HS-27A (cell line): Measurements from ENCODE around the gene DTNB.
A peak's percentile ranks its signal among the peaks of the same experiment; 100 is the strongest.
"Not testable (repeated sequence)": the region's sequence is repeated elsewhere in the genome, so short reads cannot be mapped to it uniquely, and the experiment has no call there.

Experiments used
- DNase-seq: peaks from one replicate; pipeline ENCODE4 v3.0.0-alpha.2; 2012; ENCODE audit warnings: low read depth, missing footprints

DTNB gene

DNA sequence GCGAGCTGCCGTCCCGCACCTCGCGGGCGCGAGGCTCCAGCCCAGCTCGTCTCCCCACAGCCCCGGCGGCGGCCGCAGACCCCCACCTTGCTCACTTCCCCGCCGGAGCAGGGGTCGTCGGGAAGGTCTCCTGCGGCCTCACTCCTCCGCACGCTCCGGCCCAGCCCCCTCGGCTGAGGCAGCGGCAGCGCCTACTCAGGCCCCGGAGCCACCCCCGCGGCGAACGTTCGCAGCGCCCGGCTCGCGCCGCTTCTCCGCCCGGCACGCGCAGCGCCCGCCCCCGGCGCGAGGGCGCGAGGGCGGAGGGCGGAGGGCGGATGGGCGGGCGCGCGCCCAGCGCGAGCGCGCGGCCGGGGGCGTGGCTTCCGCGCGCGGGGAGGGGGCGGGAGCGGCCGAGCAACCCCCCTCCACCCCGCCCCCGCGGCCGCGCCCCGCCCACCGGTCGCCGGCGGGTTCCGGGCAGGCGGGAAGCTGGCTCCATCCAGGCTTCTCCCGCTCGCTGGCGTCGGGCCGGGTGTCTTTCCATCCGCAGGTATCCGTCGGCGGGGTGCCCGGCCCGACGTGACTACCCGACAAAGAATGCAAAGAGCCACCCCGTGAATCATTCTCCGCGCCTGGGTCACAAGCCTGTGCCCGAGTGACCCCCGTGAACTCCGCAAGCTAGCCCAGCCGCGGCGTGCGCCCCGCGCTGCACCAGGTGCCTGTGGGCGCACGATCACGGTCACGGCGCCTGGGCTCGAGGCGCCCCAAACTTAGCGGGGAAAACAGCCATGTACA is at the start of gene DTNB:
TSS of gene DTNB (minus strand) at position 278 of the 777 bp plus-strand sequence. CDS start 20,917 bp downstream, outside the sequence.
- no peak for DNase-seq

DNA sequence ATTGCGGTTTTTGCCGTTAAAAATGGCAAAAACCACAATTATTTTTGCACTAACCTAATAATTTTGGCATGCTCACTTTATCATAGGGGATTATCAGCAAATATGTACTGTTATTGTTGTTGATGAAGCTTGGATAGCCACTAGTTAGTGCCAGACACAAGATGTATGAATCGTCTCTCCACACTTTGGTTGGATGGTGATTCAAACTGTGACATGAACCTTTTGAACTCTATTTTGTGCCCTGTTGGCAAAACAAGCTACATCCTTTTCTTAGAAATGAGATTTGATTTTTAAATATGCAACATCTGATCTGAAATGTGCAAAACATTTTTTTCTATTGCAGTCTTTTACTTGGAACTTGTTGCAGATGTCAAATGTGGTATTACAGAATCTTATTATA is 48.8 kb upstream of the DTNB start:
- no peak for DNase-seq

DNA sequence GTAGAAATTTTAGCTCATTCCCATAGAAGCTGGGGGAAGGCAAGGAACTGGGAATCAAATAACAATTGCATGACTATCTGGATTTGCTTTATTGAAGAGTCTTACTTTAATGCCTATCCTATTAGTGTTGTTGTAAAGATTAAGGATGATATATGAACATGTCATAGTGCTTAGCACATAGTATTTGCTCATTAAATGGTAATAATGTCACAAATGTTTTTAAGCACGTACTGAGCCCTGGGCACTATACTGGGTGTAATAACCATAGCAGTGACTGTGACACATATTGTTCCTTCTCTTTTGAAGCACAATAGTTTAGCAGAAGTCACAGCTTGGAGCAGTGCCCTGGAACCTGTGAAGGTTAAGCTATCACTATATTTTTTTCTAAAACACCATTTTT is 47.2 kb upstream of the DTNB start:
- DNase-seq, result no peak

DNA sequence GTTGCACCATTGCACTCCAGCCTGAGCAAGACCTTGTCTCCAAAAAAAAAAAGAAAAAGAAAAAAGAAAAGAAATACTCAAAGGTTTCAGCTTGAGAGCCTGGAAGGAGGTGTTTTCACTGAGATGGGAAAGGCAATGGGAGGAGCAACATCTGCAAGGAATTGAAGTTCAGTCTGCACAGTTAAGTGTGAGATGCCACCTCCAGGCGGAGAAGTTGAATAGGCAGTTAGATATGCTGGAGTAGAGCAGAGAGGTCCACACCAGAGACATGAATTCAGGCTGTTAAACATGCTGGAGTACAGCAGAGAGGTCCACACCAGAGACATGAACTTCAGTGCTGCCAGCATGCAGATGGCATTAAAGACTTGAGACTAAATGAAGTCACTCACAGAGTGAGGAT is 41.4 kb upstream of the DTNB start:
- no peak for DNase-seq

DNA sequence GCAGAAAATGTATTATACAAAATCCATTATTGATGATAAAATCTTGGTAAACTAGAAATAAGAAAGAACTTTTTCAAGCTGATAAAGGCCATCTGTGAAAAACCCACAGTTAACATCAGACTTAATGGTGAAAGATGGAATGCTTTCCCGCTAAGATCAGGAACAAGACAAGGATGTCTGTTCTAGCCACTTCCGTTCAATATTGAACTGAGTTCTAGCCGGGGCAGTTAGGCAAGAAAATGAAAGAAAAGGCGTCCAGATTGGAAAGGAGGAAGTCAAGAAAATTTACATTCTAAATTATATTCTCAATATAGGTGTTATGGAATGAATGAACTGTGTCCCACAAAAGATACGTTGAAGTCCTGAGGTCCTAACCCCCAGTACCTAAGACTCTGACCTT is 39.1 kb upstream of the DTNB start:
- no peak for DNase-seq

DNA sequence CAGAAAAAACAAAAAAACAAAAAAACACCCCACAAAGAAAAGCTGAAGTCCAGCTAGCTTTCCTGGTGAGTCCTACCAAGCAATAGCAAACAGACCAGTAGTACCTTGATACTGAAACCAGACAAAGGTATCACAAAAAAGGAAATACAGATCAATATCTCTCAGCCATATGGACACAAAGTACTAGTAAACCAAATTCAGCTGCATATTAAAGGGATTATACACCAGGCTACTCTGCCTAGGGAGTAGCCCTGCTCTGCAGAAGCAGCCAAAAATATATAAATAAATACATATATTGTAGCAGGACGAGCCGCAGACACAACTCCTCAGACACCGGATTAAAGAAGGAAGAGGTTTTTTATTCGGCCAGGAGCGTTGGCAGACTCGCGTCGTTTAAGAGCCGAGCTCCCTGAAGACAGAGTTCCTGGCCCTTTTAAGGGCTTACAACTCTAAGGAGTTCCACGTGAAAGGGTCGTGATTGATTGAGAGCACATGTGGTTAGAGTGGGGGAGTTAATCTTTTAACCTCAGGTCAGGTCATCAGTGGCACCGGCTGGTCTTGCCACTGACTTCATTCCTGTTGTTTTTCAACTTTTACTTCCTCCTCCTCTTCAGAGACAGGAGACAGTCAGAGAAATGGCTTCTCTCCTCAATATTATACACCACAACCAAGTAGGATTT is 38.4 kb upstream of the DTNB start:
- DNase-seq, result no peak

DNA sequence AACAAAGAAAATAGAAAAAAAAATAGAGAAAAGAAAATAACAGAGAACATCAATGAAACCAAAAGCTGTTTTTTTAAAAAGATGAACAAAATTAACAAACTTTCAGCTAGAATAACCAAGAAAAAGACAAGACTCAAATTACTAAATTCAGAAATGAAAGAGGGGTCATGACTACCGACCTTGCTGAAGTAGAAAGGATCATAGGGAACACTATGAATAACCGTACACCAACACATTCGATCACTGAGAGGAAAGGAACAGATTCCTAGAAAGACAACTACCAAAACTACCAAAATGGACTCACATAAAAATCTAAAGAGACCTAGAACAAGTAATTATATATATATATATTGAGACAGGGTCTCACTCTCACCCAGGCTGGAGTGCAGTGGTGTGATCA is 37.4 kb upstream of the DTNB start:
- DNase-seq, result no peak

DNA sequence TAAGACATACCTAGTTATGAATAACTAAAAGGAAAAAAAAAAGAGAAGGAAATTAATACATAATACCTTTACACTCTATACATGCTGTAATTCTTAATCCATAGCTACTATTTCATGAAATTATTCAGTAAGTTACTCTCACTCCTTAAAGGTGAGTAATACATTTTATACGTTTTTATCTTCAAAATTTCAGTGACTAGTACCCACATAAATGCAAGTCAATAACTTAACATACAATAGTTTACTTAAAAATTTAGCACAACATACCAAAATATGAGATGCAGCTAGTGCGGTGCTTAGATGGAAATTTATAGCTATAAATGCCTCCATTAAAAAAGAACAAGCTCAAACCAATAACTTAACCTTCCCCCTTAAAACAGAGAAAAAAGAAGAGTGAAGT is 36.0 kb upstream of the DTNB start:
- no peak for DNase-seq

DNA sequence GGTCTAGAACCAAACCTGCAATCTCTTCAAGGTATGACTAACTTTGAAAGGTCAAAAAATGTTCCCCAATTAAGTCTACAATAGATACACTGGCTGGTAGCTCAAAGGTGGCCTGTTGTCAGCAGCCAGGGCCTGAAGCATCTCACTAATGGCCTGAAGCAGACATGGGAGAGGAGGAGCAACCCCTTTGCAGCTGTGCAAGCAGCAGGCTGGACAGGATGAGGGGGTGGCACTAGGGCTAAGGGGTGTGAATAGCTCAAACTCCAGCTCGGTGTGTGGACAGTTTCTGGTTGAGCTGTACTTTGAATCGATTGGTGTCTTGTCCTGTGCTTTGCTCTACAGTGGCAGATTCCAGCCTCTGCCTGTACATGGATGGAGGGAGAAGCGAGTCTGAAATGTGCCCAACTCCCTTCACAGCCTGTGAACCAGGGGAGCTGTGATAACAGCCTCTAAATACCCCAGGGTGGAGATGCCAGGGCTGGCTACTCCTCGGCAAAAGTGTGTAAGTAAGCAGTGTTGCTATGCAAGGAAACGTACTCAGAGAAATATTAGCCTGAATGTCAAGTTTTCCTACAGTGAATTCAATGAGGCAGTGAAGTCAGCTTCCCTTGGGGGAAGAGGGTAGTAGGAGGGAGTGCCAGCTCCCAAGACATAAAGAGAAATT is 34.7 kb upstream of the DTNB start:
- DNase-seq, result no peak

DNA sequence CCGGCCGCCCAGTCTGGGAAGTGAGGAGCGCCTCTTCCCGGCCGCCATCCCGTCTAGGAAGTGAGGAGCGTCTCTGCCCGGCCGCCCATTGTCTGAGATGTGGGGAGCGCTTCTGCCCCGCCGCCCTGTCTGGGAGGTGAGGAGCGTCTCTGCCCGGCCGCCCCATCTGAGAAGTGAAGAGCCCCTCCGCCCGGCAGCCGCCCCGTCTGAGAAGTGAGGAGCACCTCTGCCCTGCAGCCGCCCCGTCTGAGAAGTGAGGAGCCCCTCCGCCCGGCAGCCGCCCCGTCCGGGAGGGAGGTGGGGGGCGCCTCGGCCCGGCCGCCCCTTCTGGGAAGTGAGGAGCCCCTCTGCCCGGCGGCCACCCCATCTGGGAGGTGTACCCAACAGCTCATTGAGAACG is 32.2 kb upstream of the DTNB start:
- DNase-seq, result not testable (repeated sequence)

DNA sequence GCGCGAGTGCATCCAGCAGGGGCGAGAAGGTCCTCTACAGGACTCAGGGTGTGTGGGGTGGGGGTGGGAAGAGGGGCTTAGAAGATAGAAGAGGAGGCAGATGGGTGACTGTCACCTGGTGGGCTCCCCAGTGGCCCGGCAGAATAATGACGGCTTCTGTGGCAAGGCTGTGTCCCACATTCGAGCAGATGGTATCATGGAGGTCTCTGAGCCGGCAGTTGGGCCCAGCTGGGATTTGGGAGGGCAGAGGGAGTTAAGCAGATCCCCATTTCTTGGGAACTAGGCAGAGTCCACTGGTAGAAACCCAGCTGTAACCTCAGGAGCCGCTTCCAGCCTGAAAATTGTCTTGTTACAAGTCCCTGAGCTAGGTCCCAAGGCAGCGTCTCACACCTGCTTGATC is 28.4 kb upstream of the DTNB start:
- DNase-seq, result no peak

DNA sequence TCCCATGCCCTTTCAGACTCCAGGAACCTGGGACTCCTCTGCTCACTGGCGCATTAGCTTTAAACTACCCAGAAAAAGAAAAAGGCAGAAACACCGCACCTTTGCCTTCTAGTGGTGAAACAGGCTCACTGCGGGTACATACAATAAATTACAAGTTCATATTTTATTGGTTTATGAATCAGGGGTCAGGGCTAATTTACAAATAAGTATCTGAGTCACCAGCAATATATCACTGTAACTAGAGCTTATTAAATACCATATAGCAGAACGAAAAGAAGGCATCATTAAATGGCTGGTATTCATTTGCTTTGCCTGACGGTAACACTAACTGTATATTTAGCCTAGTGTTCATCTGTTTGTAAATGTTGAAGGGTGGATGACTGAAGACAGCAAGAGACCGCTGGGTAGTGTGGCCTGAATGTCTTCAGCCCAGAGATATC is 26.9 kb upstream of the DTNB start:
- DNase-seq, result no peak

DNA sequence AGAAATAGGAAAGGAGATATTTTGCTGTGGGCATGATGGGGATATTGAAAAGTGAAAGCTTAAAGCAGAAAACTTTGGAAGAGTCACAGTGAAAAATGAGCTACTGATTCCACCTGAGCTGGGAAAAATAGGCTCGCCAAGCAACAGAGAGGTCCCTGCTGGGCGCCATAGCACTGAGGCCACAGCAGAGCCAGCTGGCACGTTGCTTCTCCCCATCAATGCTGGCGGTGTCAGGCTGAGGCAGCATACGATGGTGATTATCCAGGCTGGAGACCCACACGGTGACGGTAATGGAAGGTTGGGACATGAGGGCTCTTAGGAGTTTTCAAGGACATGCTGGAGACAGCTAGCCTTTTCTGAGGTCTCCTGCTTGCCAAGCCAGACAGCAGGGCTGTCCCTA is 25.8 kb upstream of the DTNB start:
- no peak for DNase-seq

DNA sequence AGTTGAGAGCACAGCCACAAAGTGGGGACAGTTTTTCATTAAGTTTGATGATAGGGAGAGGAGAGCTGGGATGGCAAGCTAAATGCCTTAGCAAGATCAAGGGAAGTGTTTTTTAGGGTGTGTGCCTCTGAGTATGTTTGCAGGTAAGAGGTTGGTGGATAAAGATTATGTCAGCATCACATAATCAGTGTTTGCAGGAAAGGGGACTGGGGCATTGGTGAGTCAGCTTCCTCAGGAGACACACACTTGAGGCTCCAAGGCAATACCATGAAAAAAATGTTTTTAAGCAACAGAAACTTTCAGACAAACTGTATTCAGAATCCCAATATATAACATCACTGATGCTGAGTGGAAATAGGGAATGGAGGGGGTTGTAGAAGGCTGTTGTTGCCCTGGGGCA is 25.4 kb upstream of the DTNB start:
- DNase-seq, result no peak

DNA sequence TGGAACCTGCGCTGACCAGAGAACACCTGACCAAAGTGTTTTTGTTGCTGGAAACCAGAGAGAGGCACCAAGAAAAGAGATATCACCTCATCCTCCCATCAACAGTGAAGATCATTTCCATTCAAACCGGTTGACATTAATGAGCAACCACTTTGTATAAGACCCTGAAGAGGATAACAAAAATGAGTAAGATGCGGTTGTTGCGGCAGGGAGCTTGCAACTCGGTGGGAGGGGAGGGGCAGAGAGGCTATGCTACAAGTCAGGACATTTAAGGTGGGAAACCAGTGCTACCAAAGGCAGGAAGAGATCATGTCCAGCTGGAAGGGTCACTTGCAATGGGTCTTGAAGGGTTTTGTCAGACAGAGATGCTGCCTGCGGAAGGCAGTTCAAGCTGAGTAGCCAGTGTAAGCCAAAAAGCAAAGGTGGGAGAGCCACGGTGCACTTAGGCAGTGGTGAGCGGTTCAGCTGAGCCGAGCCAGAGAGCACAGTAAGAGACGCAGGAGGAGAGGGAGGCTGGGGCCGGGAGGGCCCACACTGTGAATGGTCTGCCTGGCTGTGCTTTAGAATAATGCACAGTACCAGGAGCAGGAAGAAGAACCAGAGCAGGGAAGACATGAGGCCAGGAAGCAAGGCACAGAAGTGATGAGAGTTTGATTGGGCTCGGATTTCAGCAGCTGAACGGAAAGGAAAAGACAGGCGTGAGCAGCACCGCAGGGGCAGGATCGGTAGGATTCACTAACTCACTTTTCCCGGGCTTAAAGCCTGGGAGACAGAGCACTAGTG is 24.4 kb upstream of the DTNB start:
- no peak for DNase-seq

DNA sequence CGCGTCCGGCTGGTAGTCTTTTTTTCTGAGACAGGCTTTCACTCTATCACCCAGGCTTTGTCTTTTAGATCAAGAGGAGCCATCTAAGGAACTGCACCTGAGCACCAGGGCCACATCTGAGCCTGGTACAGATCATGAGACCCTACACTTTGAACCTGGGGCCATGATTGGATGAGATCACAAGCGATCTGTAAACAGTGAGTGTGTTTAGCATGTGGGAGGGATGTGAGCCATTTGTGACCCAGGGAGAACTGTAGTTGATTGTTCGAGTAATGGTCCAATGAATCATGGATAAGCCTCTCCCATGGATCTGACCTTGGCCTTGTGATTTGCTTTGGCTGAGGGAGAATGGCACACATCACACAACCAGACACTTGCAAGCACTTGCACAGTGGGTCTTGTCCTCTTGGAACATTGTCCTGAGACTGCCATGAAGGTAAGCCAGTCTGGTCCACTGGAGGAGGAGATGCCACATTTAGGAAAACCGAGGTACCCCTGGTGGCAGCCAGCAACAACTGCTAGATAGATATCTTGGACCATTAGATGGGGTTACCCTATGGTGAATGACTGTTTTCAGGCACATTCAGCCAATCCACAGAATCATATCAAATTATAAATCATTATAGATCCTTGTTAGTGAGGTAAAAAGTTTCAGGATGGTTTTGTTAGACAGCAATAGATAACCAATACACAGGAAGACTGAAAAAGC is 19.5 kb upstream of the DTNB start:
- no peak for DNase-seq

DNA sequence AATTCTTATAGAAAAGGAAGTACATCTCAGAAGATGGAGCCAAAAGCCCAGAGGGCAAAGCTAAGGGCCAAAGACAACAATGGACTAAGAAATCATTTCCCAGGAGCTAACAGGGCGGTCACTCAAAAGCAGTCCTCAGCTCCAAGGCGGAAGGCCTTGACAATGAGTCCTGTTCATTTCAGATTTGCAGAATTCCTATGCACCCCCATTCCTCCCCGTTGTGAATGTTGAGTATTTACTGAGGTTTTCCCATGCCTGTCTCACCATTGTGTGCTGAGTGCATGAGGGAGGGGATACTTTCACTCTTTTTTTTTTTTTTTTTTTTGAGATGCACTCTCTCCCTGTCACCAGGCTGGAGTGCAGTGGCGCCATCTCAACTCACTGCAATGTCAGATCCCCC is 18.8 kb upstream of the DTNB start:
- DNase-seq, result no peak

DNA sequence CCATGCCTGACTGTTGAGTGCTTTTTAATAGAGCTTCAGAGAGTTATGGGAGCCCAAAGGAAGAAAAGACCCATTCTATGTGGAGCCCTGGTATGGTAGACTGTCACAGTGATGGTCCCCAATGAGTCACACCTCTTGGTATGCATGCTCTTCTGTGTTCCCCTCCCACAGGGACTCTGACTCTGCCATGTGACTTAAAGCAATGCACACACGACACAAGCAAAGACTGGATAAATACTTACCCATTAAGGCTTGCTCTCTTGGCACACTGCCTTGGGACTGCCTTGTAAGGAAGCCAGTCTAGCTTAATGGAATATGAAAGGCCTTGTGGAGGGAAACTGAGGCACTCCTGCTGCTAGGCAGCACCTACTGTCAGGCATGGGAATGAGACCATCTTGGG is 16.7 kb upstream of the DTNB start:
- peak; percentile 14 for DNase-seq

DNA sequence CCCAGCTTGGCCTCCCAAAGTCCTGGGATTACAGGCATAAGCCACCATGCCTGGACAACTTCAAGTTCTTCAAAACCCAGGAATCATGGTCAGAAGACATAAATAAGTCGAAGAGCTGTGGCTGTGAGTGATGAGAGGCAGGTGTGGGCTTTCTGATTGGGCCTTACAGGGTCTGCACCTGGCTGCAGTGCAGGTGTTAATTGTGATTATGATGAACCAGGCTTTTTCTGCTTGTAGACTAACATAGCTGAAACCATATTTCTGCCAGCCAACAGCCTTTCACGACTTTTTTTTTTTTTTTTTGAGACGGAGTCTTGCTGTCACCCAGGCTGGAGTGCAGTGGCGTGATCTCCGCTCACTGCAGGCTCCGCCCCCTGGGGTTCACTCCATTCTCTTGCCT is 14.9 kb upstream of the DTNB start:
- DNase-seq, result no peak

DNA sequence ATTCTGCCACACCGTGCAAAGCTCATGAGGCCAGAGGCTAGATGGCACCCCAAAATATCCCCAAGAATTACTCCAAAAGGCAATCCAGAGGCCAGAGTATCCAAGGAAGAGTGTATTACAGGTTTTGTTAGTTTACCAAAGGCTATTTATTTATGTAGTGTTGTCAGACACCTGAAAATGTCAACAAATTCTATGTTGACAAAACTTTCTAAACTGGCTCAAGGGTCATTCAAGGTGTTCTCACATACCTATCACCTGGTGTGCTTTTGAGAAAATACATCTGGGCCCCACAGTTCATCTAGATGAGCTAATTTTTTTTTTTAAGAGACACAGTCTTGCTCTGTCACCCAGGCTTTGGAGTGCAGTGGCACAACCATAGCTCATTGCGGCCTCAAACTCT is 12.4 kb upstream of the DTNB start:
- DNase-seq, result no peak

DNA sequence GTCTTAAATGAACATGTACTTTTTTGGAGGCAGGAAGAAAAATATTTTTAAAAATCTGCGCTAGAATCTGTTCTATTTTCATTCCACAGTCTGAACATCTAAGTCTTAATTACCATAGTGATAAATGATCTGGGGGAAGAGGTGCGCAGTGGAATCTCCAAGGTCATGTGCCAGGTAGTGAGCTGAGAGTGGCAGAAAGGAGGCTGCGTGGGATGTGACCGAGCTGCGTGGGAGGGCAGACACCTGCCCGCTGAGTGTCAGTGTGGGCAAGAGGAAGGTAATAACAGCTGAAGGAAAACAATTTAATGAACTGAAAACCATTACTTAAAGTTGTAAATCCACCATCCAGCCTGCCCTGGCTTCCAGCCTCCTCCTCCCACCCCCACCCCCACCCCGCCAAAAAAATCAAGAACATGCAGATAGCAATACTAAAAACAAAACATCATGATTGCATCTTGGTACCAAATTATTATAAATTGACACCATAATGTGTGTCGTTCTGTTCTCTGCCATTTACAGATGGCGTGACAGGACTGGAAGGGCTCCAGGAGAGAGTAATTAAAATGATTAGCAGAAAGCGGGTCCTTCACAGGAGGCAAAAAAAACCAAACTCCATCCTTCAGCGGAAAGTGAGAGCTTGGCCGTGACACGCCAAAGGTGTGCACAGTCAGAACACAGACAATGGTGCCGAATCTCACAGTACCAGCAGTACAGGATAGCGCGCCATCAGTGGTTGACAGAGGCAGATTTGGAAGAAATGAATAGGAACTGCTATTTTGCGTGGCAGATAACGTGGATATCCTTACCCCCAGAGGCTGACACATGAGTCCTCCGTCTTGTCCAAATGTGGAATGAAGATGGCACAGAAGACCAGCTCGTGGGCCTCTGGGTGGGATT is 11.4 kb upstream of the DTNB start:
- DNase-seq, result no peak
